HCT116 (cell line): ENCODE data around the gene MDM4. TPM values are rescaled to one million over a fixed set of nuclear protein-coding genes. Genes with fewer than 3 reads are reported as not detected.
A peak's percentile ranks its signal among the peaks of the same experiment; 100 is the strongest.
"Not testable (repeated sequence)": the region's sequence is repeated elsewhere in the genome, so short reads cannot be mapped to it uniquely, and the experiment has no call there.

Experiments used
- ATAC-seq: fragments of 200-7000 bp; cut with Tn5 transposase; 2 replicates; pipeline ENCODE4 v1.9.1; 2020; ENCODE audit warnings: mild to moderate bottlenecking, moderate library complexity
- BruUV-seq: library from RNA; stranded (reverse); fragments of 400-500 nt; replicated peaks from 2 replicates; lab custom pipeline; 2021; lab: Mats Ljungman, UMichigan
- CTCF ChIA-PET: fragments of 300-600 bp; sonication (Branson Sonifier 250); formaldehyde crosslinking; loops from one replicate; lab custom pipeline; 2021; ENCODE audit warnings: antibody characterized with exemption; lab: Charles Lee
- POLR2A ChIA-PET: fragments of 300-600, 350-600 bp; sonication (Branson Sonifier 250); formaldehyde crosslinking; loops from one replicate; lab custom pipeline; 2021; ENCODE audit warnings: antibody characterized with exemption; lab: Charles Lee
- RAD21 ChIA-PET, 2 experiments: fragments of 300-600 bp; sonication (Branson Sonifier 250); formaldehyde crosslinking; loops; one replicate each; lab custom pipeline; 2023; ENCODE audit warnings: low total read pairs in 2 of 2; ENCODE audit not compliant: uncharacterized antibody in 2 of 2, unreplicated experiment in 2 of 2, low non-redundant PET in 1 of 2; lab: Charles Lee
- DNase-seq: peaks from one replicate; pipeline ENCODE4 v3.0.0-alpha.2; 2010; ENCODE audit warnings: low read depth, low spot score
- H2AFZ ChIP-seq: fragments of 200-600 bp; shearing (Covaris generic), sonication (generic); 2 replicates; pipeline ENCODE4 v1.6.1; 2017; ENCODE audit warnings: low read depth, mixed run types, mixed read lengths, antibody characterized with exemption, low read length; ENCODE audit not compliant: poor library complexity, severe bottlenecking
- H3K27ac ChIP-seq: 2 replicates; pipeline ENCODE4 v1.5.1; 2012; ENCODE audit warnings: low read depth, low read length
- H3K27me3 ChIP-seq: fragments of 200-600 bp; sonication (generic); 2 replicates; pipeline ENCODE4 v1.6.1; 2016; ENCODE audit warnings: mixed run types, low read length, mixed read lengths; ENCODE audit not compliant: insufficient read depth
- H3K36me3 ChIP-seq, 2 experiments: fragments of 200-500 bp in 1 of 2; fragments of 200-600 bp in 1 of 2; sonication (Bioruptor generic) in 1 of 2; sonication (generic) in 1 of 2; 2 replicates each; pipeline versions ENCODE4 v1.5.1 to v1.6.1; 2014 to 2016; ENCODE audit warnings: low read length in 2 of 2, inconsistent platforms in 1 of 2, mixed read lengths in 1 of 2, mixed run types in 1 of 2; ENCODE audit not compliant: insufficient read depth in 2 of 2, control insufficient read depth in 1 of 2
- H3K4me1 ChIP-seq, 2 experiments: fragments of 200-600 bp in 1 of 2; sonication (generic) in 1 of 2; 2 replicates each; pipeline versions ENCODE4 v1.5.1 to v1.6.1; 2012 to 2017; ENCODE audit warnings: low read length in 2 of 2, inconsistent platforms in 1 of 2, mild to moderate bottlenecking in 1 of 2, mixed read lengths in 1 of 2, mixed run types in 1 of 2, moderate library complexity in 1 of 2; ENCODE audit not compliant: insufficient read depth in 2 of 2, control insufficient read depth in 1 of 2
- H3K4me2 ChIP-seq: fragments of 200-600 bp; sonication (generic); 2 replicates; pipeline ENCODE4 v1.6.1; 2017; ENCODE audit warnings: mixed run types, low read length, mixed read lengths
- H3K4me3 ChIP-seq, 2 experiments: fragments of 200-600 bp in 1 of 2; sonication (generic) in 1 of 2; replicated peaks in 1 of 2; 2 replicates each; pipeline ENCODE4 v1.5.1; 2011 to 2016; ENCODE audit warnings: low read length in 2 of 2, control low read depth in 1 of 2, low read depth in 1 of 2, mild to moderate bottlenecking in 1 of 2, mixed read lengths in 1 of 2, mixed run types in 1 of 2
- H3K79me2 ChIP-seq: fragments of 200-600 bp; sonication (generic); 2 replicates; pipeline ENCODE4 v1.6.1; 2017; ENCODE audit warnings: mild to moderate bottlenecking, mixed run types, low read length, moderate library complexity, mixed read lengths; ENCODE audit not compliant: insufficient read depth
- H3K9ac ChIP-seq: fragments of 200-600 bp; sonication (generic); 2 replicates; pipeline ENCODE4 v1.6.1; 2016; ENCODE audit warnings: low read length, mixed read lengths
- H3K9me2 ChIP-seq: fragments of 200-600 bp; sonication (generic), shearing (Covaris generic); 2 replicates; pipeline ENCODE4 v1.6.1; 2017; ENCODE audit warnings: mixed run types, mild to moderate bottlenecking, moderate library complexity; ENCODE audit not compliant: insufficient read depth
- H3K9me3 ChIP-seq, 2 experiments: fragments of 200-500 bp in 1 of 2; fragments of 200-600 bp in 1 of 2; sonication (Bioruptor generic) in 1 of 2; sonication (generic) in 1 of 2; 2 replicates each; pipeline ENCODE4 v1.6.1; 2014 to 2017; ENCODE audit warnings: low read length in 2 of 2, mixed read lengths in 2 of 2, inconsistent platforms in 1 of 2, low read depth in 1 of 2, mild to moderate bottlenecking in 1 of 2, mixed run types in 1 of 2, moderate library complexity in 1 of 2; ENCODE audit not compliant: control insufficient read depth in 1 of 2, insufficient read depth in 1 of 2
- H4K20me1 ChIP-seq: fragments of 200-600 bp; sonication (generic), shearing (Covaris generic); 2 replicates; pipeline ENCODE4 v1.6.1; 2017; ENCODE audit warnings: mixed run types, mild to moderate bottlenecking, moderate library complexity; ENCODE audit not compliant: insufficient read depth
- CEBPB ChIP-seq: IDR thresholded peaks from 2 replicates; pipeline ENCODE4 v1.6.1; 2012; ENCODE audit warnings: low read depth
- EZH2phosphoT487 ChIP-seq: fragments of 200-600 bp; IDR thresholded peaks from 2 replicates; pipeline ENCODE4 v1.6.1; 2018; ENCODE audit warnings: antibody characterized with exemption, borderline replicate concordance
- JUND ChIP-seq: IDR thresholded peaks from 2 replicates; pipeline ENCODE4 v1.6.1; 2012
- POLR2A ChIP-seq: IDR thresholded peaks from 2 replicates; pipeline ENCODE4 v1.7.0; 2011; ENCODE audit warnings: borderline replicate concordance; ENCODE audit not compliant: insufficient read depth, insufficient read length; ENCODE audit errors: extremely low read depth
- RAD21 ChIP-seq: IDR thresholded peaks from 2 replicates; pipeline ENCODE4 v1.6.1; 2012; ENCODE audit warnings: low read depth, mild to moderate bottlenecking
- SP1 ChIP-seq: IDR thresholded peaks from 2 replicates; pipeline ENCODE4 v1.6.1; 2012; ENCODE audit warnings: low read depth
- TCF7L2 ChIP-seq: IDR thresholded peaks from 2 replicates; pipeline ENCODE4 v1.7.0; 2011; ENCODE audit warnings: borderline replicate concordance, inconsistent platforms; ENCODE audit not compliant: insufficient read depth, insufficient read length; ENCODE audit errors: extremely low read depth
- ZFX ChIP-seq: fragments of 450-650 bp; IDR thresholded peaks from 2 replicates; pipeline ENCODE4 v1.6.1; 2017
- ZNF274 ChIP-seq: fragments of 200-500 bp; sonication (Bioruptor generic); IDR thresholded peaks from 2 replicates; pipeline ENCODE4 v1.6.1; 2014; ENCODE audit warnings: mild to moderate bottlenecking, low read depth, low read length, inconsistent platforms
- intact Hi-C: fragments of 100-400 bp; cut with micrococcal nuclease; formaldehyde crosslinking; loops from 2 replicates; pipeline ENCODE4 v1.10.0; 2022
- total RNA-seq: library from RNA; stranded (reverse); gene quantifications from one replicate; pipeline ENCODE4 v1.2.1, GENCODE V29; 2021; ENCODE audit not compliant: unreplicated experiment
- TF ChIP-seq, protein P1 (sequence below): IDR thresholded peaks from 2 replicates; pipeline ENCODE4 v1.6.1; 2012; ENCODE audit warnings: low read depth
- TF ChIP-seq, protein P2 (sequence below): IDR thresholded peaks from 2 replicates; pipeline ENCODE4 v1.6.1; 2012

The MDM4 gene
- total RNA-seq, 1 experiment from 2014 or later, result 79.5 TPM

DNA sequence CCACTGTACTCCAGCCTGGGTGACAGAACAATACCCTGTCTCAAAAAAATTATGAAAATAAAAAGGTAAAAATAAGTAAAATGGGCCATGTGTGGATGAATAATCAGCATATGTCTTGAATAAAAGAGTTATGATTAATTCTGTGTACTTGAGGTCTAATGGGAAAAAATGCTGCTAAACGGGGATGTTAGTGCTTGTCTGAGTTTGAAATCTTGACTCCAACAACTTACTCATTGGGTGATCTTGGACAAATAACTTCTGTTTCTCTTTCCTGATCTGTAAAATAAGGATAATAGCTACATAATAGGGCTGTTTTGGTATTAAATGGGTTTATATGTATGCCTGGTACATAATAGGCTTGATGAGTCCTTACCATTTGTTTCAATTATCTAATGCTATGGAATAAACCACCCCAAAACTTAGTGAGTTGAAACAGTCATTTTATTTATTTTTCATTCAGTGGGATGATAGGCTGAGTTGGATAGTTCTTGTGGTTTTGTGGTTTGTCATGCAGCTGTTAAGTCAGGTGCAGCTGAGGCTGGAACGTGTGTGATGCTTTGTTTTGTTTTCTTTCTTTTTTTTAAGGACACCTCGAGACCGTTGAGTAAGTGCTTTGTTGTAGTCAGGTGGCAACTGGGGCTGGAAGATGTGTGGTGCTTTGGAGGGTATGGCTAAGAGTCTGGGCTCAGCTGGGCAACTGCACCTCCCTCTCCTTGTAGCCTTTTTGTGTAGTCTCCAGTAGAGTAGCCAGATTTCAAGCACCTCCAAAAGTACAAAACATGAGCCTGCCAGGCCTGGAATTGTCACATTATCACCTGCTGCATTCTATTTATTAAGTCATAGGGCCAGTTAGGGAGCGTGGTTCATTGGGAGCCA lies 4.9 kb downstream of the MDM4 start (continued):
- TF ChIP-seq ZFX (no peak), RAD21 (no peak), POLR2A (no peak)

DNA sequence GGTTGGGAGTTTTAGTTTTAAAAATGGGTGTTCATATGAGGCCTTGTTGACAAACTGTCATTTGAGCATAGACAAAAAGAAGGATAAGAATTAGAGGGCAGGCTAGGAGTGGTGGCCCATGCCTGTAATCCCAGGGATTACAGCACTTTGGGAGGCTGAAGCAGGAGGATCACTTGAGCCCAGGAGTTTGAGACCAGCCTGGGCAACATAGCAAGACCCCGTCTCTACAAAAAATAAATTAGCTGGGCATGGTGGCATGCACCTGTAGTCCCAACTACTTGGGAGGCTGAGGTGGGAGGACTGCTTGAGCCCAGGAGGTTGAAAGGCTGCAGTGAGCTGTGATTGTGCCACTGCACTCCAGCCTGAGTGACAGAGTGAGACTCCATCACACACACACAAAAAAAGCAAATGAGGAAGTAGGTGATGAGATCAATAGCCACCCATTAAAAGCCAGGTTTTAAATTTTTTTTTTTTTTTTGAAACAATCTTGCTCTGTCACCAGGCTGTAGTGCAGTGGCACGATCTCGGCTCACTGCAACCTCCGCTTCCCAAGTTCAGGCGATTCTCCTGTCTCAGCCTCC lies 5.8 kb downstream of the MDM4 start:
- intact Hi-C loops, RAD21 ChIA-PET, POLR2A ChIA-PET, ATAC-seq, H3K9me2 ChIP-seq, CTCF ChIA-PET, H3K27me3 ChIP-seq, BruUV-seq, H3K9me3 ChIP-seq, H4K20me1 ChIP-seq, H3K4me2 ChIP-seq, H3K27ac ChIP-seq, H2AFZ ChIP-seq, DNase-seq, H3K9ac ChIP-seq, H3K4me3 ChIP-seq: not testable (repeated sequence)
- H3K79me2 ChIP-seq, result peaks cover 85% of the 10 kb centered on the region
- peaks cover 10 to 28% of the 10 kb centered on the region in 2 experiments; a peak in 3 of 4 replicates for H3K4me1 ChIP-seq
- H3K36me3 ChIP-seq, result peaks cover 8 to 55% of the 10 kb centered on the region in 2 experiments; a peak in 3 of 4 replicates

DNA sequence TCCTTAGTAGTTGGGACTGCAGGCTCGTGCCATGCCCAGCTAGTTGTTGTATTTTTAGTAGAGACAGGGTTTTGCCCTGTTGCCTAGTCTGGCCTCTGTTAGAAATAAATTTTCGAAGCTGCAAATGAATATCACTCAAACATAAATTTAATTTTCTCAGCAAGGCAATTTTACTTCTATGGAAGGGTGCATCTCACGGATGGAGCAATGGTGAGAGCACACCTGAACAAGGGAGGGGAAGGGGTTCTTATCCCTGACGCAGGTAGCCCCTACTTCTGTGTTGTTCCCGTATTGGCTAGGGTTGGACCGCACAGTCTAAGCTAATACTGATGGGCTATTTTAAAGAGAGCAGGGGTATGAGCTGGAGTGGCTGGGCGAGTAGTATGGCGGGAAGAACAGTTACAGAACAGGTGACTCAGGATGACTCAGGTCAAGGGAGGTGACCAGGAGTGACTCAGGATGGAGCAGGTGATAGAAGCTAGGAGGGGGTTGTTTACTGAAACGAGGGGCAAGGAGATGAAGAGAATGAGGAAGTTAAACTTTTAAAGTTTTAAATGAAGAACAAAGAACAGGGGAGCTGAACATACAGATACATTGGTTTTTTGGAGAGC lies 7.5 kb downstream of the MDM4 start:
- Histone ChIP-seq H3K4me2 (peak overlapping the region; percentile 37), H3K9me2 (no peaks in the 10 kb centered on the region), H3K4me1 (peaks cover 2 to 20% of the 10 kb centered on the region in 2 experiments; a peak in 3 of 4 replicates), H2AFZ (no peak overlapping the region), H3K36me3 (peaks cover 14 to 59% of the 10 kb centered on the region in 2 experiments), H4K20me1 (no peaks in the 10 kb centered on the region), H3K27me3 (no peaks in the 10 kb centered on the region), H3K4me3 (no peak overlapping the region), H3K27ac (peak overlapping the region; percentile 8; the same call in 1 of the 2 replicates), H3K9me3 (peaks cover 0 to 9% of the 10 kb centered on the region in 2 experiments; a peak in 1 of 4 replicates), H3K79me2 (peaks cover 76% of the 10 kb centered on the region), H3K9ac (no peak overlapping the region)
- intact Hi-C loops, result no loop called here
- ChIA-PET CTCF (interaction anchor here (1.2 to 1.5 kb wide), 2 partner anchors 43 to 283 kb away, joined by 3 to 4 read pairs; no protein-coding TSS in a partner anchor), RAD21 (no interaction called here), POLR2A (interaction anchor here (2.6 kb wide), 1 partner anchor 8 kb away, joined by 13 read pairs; the partner anchor contains the start of gene MDM4)
- DNase-seq (peak; percentile 55), ATAC-seq (peak; percentile 80)
- BruUV-seq, result no TSS peak
- no peak for TF ChIP-seq ZNF274
- TF ChIP-seq POLR2A, result no peak
- TF ChIP-seq, protein P1, sequence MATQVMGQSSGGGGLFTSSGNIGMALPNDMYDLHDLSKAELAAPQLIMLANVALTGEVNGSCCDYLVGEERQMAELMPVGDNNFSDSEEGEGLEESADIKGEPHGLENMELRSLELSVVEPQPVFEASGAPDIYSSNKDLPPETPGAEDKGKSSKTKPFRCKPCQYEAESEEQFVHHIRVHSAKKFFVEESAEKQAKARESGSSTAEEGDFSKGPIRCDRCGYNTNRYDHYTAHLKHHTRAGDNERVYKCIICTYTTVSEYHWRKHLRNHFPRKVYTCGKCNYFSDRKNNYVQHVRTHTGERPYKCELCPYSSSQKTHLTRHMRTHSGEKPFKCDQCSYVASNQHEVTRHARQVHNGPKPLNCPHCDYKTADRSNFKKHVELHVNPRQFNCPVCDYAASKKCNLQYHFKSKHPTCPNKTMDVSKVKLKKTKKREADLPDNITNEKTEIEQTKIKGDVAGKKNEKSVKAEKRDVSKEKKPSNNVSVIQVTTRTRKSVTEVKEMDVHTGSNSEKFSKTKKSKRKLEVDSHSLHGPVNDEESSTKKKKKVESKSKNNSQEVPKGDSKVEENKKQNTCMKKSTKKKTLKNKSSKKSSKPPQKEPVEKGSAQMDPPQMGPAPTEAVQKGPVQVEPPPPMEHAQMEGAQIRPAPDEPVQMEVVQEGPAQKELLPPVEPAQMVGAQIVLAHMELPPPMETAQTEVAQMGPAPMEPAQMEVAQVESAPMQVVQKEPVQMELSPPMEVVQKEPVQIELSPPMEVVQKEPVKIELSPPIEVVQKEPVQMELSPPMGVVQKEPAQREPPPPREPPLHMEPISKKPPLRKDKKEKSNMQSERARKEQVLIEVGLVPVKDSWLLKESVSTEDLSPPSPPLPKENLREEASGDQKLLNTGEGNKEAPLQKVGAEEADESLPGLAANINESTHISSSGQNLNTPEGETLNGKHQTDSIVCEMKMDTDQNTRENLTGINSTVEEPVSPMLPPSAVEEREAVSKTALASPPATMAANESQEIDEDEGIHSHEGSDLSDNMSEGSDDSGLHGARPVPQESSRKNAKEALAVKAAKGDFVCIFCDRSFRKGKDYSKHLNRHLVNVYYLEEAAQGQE, result no peak
- no peak for TF ChIP-seq ZFX
- TF ChIP-seq CEBPB, result peak; percentile 31; the same call in 1 of the 2 replicates
- peak; percentile 67 for TF ChIP-seq JUND
- TF ChIP-seq SP1, result peak; percentile 36
- TF ChIP-seq, protein P2, sequence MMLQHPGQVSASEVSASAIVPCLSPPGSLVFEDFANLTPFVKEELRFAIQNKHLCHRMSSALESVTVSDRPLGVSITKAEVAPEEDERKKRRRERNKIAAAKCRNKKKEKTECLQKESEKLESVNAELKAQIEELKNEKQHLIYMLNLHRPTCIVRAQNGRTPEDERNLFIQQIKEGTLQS, result no peak
- TF ChIP-seq TCF7L2, result no peak
- TF ChIP-seq EZH2phosphoT487, result no peak
